C4-2B (cell line): ENCODE data around the gene CXCR4.

Source experiments
- ZFX ChIP-seq: fragments of 450-650 bp; IDR thresholded peaks from 2 replicates; pipeline ENCODE4 v1.6.1; 2017
- TF ChIP-seq, protein P1 (sequence below): fragments of 450-650 bp; conservative IDR thresholded peaks from 2 replicates; pipeline ENCODE4 v1.5.1; 2017; ENCODE audit warnings: mild to moderate bottlenecking

GRCh38 chr2:136126021-136126420 is 8.1 kb upstream of the CXCR4 start:
- TF ChIP-seq, protein P1, sequence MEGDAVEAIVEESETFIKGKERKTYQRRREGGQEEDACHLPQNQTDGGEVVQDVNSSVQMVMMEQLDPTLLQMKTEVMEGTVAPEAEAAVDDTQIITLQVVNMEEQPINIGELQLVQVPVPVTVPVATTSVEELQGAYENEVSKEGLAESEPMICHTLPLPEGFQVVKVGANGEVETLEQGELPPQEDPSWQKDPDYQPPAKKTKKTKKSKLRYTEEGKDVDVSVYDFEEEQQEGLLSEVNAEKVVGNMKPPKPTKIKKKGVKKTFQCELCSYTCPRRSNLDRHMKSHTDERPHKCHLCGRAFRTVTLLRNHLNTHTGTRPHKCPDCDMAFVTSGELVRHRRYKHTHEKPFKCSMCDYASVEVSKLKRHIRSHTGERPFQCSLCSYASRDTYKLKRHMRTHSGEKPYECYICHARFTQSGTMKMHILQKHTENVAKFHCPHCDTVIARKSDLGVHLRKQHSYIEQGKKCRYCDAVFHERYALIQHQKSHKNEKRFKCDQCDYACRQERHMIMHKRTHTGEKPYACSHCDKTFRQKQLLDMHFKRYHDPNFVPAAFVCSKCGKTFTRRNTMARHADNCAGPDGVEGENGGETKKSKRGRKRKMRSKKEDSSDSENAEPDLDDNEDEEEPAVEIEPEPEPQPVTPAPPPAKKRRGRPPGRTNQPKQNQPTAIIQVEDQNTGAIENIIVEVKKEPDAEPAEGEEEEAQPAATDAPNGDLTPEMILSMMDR: no peak
- no peak for TF ChIP-seq ZFX
